Right lobe of liver (tissue), 4 donors: ENCODE measurements around the gene CEP44.

Experiments used
- POLR2A ChIP-seq: fragments of 450-650 bp; IDR thresholded peaks from one replicate; pipeline ENCODE4 v1.6.1; 2017; ENCODE audit warnings: antibody characterized with exemption, mild to moderate bottlenecking
- TF ChIP-seq, protein P1 (sequence below), 4 donors: fragments of 200-600 bp in 3 of 4; fragments of 450-650 bp in 1 of 4; IDR thresholded peaks; one replicate each; pipeline versions ENCODE4 v1.5.1 to v1.8.0; 2016 to 2022; ENCODE audit warnings: antibody characterized with exemption in 4 of 4, mild to moderate bottlenecking in 2 of 4
- donor health status: DM: no; HTN: no; CAD: no.
- donor health status: DM: no; HTN: no; CAD: no.
- donor health status: DM: no; HTN: yes; CAD: no.

DNA sequence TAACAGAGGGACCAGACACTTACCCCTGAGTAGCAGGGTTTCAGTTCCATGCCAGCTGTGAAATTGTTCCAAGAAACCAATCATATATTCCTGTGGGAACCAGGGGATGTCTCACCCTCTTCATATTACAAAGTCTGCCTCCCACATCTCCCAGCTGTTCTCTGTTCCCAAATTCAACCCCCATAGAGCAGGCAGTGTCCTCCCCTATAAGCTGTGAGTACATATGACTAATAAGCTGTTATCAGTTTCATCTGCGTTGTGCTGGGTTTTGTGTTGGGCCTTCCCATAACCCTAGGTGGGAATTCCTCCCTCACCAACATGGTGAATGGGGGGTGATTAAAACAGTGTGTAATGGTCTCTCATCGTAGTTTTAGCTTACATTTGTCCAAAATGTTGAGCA, 41.0 kb downstream of the CEP44 start:
- TF ChIP-seq POLR2A: no peak
- TF ChIP-seq, protein P1, sequence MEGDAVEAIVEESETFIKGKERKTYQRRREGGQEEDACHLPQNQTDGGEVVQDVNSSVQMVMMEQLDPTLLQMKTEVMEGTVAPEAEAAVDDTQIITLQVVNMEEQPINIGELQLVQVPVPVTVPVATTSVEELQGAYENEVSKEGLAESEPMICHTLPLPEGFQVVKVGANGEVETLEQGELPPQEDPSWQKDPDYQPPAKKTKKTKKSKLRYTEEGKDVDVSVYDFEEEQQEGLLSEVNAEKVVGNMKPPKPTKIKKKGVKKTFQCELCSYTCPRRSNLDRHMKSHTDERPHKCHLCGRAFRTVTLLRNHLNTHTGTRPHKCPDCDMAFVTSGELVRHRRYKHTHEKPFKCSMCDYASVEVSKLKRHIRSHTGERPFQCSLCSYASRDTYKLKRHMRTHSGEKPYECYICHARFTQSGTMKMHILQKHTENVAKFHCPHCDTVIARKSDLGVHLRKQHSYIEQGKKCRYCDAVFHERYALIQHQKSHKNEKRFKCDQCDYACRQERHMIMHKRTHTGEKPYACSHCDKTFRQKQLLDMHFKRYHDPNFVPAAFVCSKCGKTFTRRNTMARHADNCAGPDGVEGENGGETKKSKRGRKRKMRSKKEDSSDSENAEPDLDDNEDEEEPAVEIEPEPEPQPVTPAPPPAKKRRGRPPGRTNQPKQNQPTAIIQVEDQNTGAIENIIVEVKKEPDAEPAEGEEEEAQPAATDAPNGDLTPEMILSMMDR (IDR thresholded peaks at IDR 0.05): no peak
